Activated naive CD4-positive, alpha-beta T cell treated with anti-CD3 and anti-CD28 coated beads, Interleukin-2, amount 50 U/mL, for 72 hours (primary cell): Measurements from ENCODE around the gene NOP58. TPM values are rescaled to one million over a fixed set of nuclear protein-coding genes. Genes with fewer than 3 reads are reported as not detected.
"Not testable (repeated sequence)": the region's sequence is repeated elsewhere in the genome, so short reads cannot be mapped to it uniquely, and the experiment has no call there.

Experiments
- ATAC-seq, 2 donors: fragments of 150-1000 bp; cut with Tn5 transposase; 2 replicates each; pipeline ENCODE4 v1.10.0; 2021; ENCODE audit warnings: mild to moderate bottlenecking in 2 of 2, moderate library complexity in 2 of 2
- DNase-seq, 2 donors: peaks; one replicate each; pipeline ENCODE4 v3.0.0; 2021 to 2022; ENCODE audit warnings: low spot score in 2 of 2
- H3K27ac Mint-ChIP-seq, 2 donors: one replicate each; pipeline ENCODE4 v1.8.0; 2022; ENCODE audit warnings: mild to moderate bottlenecking in 2 of 2, mixed read lengths in 2 of 2
- H3K36me3 Mint-ChIP-seq, 2 donors: one replicate each; pipeline ENCODE4 v1.8.0; 2022; ENCODE audit warnings: mixed read lengths in 2 of 2
- H3K9me3 Mint-ChIP-seq, 2 donors: one replicate each; pipeline ENCODE4 v1.8.0; 2022; ENCODE audit warnings: mixed read lengths in 2 of 2
- total RNA-seq, 2 donors: library from RNA; stranded (reverse); gene quantifications; one replicate each; pipeline ENCODE4 v1.2.3, GENCODE V29; 2022

The NOP58 gene
- 100 to 1,000 TPM; 112 to 165 TPM for total RNA-seq

GRCh38 chr2:202265467-202266277 is at the start of gene NOP58:
NOP58 (plus strand) TSS chr2:202265763; CDS start chr2:202265942, 179 bp downstream.
- ATAC-seq = peak; percentile 91 to 92
- peak; percentile 87 to 93 for DNase-seq
- no peak within 1 kb of the TSS for H3K27ac Mint-ChIP-seq
- H3K36me3 Mint-ChIP-seq = peaks cover 0 to 4% of the 10 kb centered on the region in 2 donors
- no peaks in the 10 kb centered on the region for H3K9me3 Mint-ChIP-seq

DNA sequence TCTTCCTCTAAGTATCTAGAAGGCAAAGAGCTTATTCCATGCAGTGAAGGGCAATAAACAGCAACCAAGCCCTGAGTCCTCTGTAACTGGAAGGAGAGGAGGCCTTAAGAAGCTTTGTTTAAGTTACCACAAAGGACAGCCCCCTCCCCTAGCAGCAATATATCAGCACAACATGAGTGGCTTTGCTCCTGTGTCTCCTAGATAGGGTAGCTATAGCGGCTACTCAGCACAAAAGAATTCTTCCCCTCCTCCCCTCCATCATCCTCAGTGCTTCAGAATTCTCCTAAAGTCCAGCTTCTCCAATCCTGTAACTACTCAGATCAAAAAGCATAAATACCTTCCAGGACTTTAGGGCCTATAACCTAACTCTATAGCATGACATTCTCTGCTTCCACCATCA is 43.7 kb upstream of the NOP58 start:
- ATAC-seq (no peak), DNase-seq (no peak)
- no peaks in the 10 kb centered on the region for H3K9me3 Mint-ChIP-seq
- H3K36me3 Mint-ChIP-seq = peaks cover 0 to 28% of the 10 kb centered on the region in 2 donors
- peak overlapping the region in 1 of 2 donors; percentile 12 for H3K27ac Mint-ChIP-seq

DNA sequence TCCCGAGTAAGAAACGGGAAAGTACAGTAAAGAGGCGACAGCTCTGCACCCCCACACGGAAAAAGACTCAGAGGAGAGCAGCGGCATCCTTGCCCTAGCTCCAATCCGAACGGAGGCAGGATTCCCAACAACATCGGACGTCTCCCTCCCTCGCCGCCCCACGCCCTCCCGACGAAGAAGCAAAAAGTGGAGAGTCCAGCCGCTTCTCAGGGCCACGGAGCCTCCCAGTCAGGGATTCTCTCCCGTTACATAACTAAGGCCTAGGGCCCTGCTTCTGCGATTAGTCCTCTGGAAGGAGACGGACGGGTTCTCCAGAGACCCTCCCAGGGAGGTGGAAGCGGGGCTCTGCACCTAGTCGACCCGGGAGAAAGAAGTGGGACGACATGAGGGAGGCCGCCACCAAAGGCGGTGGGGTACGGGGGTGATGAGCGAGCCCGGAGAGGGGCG is 27.8 kb upstream of the NOP58 start:
- Mint-ChIP-seq H3K27ac (peak overlapping the region; percentile 96), H3K36me3 (peaks cover 7 to 8% of the 10 kb centered on the region in 2 donors), H3K9me3 (no peaks in the 10 kb centered on the region)
- ATAC-seq (peak; percentile 42 to 44), DNase-seq (no peak)

GRCh38 chr2:202238234-202239197 is 27.0 kb upstream of the NOP58 start, which contains the start of gene SUMO1:
SUMO1 (minus strand) TSS chr2:202238597; CDS start chr2:202238451, 146 bp downstream.
- DNase-seq = peak; percentile 84 to 89
- H3K27ac Mint-ChIP-seq = peak within 1 kb of the TSS; percentile 96

DNA sequence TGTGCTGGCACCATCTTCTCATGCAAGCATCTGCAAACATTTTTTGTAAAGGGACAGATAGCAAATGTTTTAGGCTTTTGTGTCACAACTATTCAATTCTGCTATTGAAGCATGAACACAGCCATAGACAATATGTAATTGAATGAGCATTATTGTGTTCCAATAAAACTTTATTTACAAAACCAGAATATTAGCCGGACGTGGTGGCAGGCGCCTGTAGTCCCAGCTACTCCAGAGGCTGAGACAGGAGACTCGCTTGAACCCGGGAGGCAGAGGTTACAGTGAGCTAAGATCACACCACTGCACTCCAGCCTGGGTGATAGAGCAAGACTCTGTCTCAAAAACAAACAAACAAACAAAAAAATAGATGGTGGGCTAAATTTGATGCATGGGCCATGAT is 17.9 kb upstream of the NOP58 start:
- not testable (repeated sequence) for ATAC-seq, H3K27ac Mint-ChIP-seq

More at GRCh38 chr2:202238234-202239197, 27.0 kb upstream of the NOP58 start, which contains the start of gene SUMO1:
- Mint-ChIP-seq H3K9me3 (no peaks in the 10 kb centered on the region), H3K36me3 (peaks cover 7 to 8% of the 10 kb centered on the region in 2 donors)
- ATAC-seq = peak; percentile 97 to 98

GRCh38 chr2:202249521-202250253 is 15.9 kb upstream of the NOP58 start:
- no peak overlapping the region for H3K27ac Mint-ChIP-seq
- H3K36me3 Mint-ChIP-seq = no peaks in the 10 kb centered on the region
- no peak for ATAC-seq
- no peaks in the 10 kb centered on the region for H3K9me3 Mint-ChIP-seq
- no peak for DNase-seq

More for the DNA sequence above, 17.9 kb upstream of the NOP58 start:
- not testable (repeated sequence) for H3K9me3 Mint-ChIP-seq, DNase-seq, H3K36me3 Mint-ChIP-seq

DNA sequence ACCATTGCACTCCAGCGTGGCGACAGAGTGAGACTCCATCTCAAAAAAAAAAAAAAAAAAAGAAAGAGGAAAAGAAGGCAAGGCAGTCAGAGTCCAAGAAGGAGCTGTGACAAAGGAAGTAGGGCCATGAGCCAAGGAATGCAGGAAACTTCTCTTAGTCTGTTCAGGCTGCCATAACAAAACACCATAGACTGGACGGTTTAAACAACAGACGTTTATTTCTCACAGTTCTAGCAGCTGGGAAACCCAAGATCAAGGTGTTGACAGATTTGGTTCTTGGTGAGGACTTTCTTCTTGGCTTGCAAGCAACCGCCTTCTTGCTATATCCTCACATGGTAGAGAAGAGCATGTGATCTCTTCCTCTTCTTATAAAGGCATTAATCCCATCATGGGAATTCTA is 14.1 kb upstream of the NOP58 start:
- Mint-ChIP-seq H3K36me3 (no peaks in the 10 kb centered on the region), H3K27ac (no peak overlapping the region), H3K9me3 (no peaks in the 10 kb centered on the region)
- ATAC-seq (no peak), DNase-seq (no peak)

- no peaks in the 10 kb centered on the region for H3K36me3 Mint-ChIP-seq
- H3K27ac Mint-ChIP-seq = no peak overlapping the region
- H3K9me3 Mint-ChIP-seq = no peaks in the 10 kb centered on the region
- ATAC-seq (no peak), DNase-seq (no peak)
These were observed 4.0 kb upstream of the NOP58 start for GRCh38 chr2:202261531-202261930.

DNA sequence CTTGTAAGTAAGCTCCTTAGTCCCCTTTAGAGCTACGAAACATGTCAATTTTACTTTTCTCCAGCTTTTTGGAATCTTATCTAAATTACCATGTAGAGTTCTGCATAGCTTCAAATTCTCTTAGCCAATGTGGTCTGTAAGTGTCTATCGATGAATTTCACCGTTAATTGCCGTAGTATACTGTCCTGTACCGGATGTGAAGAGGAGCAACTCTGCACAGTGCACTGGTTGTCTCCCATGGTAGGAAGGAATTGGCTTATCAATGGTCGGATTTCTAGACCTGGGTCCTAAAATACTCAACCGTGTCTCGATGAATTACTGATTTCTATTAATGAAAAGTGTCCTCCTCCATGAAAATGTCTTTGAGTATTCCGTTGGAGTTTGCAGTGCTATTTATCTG is 1.9 kb downstream of the NOP58 start:
- DNase-seq = no peak
- Mint-ChIP-seq H3K27ac (no peak overlapping the region), H3K9me3 (no peaks in the 10 kb centered on the region), H3K36me3 (peaks cover 0 to 4% of the 10 kb centered on the region in 2 donors)
- ATAC-seq = no peak

GRCh38 chr2:202269585-202269984 is 4.0 kb downstream of the NOP58 start:
- H3K36me3 Mint-ChIP-seq = peaks cover 0 to 4% of the 10 kb centered on the region in 2 donors
- H3K27ac Mint-ChIP-seq = peak overlapping the region; percentile 69 to 96
- DNase-seq (no peak), ATAC-seq (no peak)
- no peaks in the 10 kb centered on the region for H3K9me3 Mint-ChIP-seq

- H3K9me3 Mint-ChIP-seq = no peaks in the 10 kb centered on the region
- no peak for ATAC-seq
- H3K36me3 Mint-ChIP-seq = peaks cover 0 to 8% of the 10 kb centered on the region in 2 donors
- H3K27ac Mint-ChIP-seq = peak overlapping the region; percentile 69 to 96
- no peak for DNase-seq
These were observed 4.9 kb downstream of the NOP58 start for GRCh38 chr2:202270487-202270886.

DNA sequence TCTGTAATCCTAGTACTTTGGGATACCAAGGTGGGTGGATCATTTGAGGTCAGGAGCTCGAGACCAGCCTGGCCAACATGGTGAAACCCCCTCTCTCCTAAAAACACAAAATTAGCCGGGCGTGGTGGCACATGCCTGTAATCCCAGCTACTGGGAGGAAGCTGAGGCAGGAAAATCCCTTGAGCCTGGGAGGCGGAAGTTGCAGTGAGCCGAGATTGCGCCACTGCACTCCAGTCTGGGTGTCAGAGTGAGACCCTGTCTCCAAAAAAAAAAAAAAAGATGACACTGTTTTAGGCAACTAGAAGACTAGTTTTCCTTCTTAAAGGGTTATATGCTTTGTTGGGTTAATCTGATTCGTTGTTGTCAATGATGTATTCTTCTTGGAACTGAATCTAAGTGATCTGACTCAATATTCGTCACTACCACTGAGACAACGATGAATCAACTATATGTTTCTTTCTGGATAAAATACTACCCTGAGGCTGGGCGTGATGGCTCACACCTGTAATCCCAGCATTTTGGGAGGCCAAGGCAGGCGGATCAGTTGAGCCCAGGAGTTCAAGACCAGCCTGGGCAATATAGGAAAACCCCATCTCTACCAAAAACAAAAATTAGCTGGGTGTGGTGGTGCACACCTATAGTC is 10.6 kb downstream of the NOP58 start:
- peaks cover 16 to 26% of the 10 kb centered on the region in 2 donors for H3K36me3 Mint-ChIP-seq
- ATAC-seq = peak; percentile 76 to 82
- H3K9me3 Mint-ChIP-seq = not testable (repeated sequence)
- H3K27ac Mint-ChIP-seq = peak overlapping the region; percentile 96 to 99
- peak in 1 of 2 donors; percentile 35 for DNase-seq

- H3K27ac Mint-ChIP-seq = peak overlapping the region; percentile 96 to 99
- H3K36me3 Mint-ChIP-seq = peaks cover 24 to 36% of the 10 kb centered on the region in 2 donors
- no peaks in the 10 kb centered on the region for H3K9me3 Mint-ChIP-seq
- DNase-seq = peak in 1 of 2 donors; percentile 46
- ATAC-seq = peak; percentile 76 to 78
These were observed 12.6 kb downstream of the NOP58 start for GRCh38 chr2:202278036-202278760.

- Mint-ChIP-seq H3K36me3 (peaks cover 24 to 36% of the 10 kb centered on the region in 2 donors), H3K27ac (peak overlapping the region; percentile 96 to 99), H3K9me3 (no peaks in the 10 kb centered on the region)
- ATAC-seq (no peak), DNase-seq (no peak)
These were observed 13.4 kb downstream of the NOP58 start for GRCh38 chr2:202278944-202279343.

DNA sequence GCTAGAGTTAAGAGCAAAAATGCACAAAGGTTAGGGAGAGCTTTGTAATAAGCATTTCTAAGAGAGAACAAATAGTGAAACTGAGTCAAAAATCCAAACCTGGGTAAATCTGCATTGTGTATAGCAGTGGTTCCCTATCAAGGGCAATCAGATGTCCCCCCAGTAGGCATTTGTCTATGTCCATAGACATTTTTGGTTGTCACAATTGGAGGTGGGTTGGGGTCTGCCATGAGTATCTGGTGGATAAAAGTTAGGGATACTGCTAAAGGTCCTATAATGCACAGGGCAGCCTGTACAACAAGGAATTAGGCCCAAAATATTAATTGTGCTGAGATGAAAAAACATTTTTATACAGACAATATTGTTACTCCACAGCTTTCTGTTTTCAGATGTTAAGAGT is 21.0 kb downstream of the NOP58 start:
- Mint-ChIP-seq H3K9me3 (no peaks in the 10 kb centered on the region), H3K27ac (peak overlapping the region in 1 of 2 donors; percentile 90), H3K36me3 (peaks cover 11 to 36% of the 10 kb centered on the region in 2 donors)
- DNase-seq (no peak), ATAC-seq (no peak)
